Vagina (tissue), 2 donors: ENCODE measurements around the gene HTR3C. TPM values are rescaled to one million over a fixed set of nuclear protein-coding genes. Genes with fewer than 3 reads are reported as not detected.
"Not testable (repeated sequence)": the region's sequence is repeated elsewhere in the genome, so short reads cannot be mapped to it uniquely, and the experiment has no call there.

Source experiments
- DNase-seq, 2 donors: peaks; one replicate each; pipeline ENCODE4 v3.0.0-alpha.2; 2017; ENCODE audit errors: extremely low spot score in 2 of 2
- H3K27ac ChIP-seq: fragments of 200-600 bp; sonication (generic); one replicate; pipeline ENCODE4 v1.5.1; 2019
- H3K27me3 ChIP-seq: fragments of 200-600 bp; sonication (generic); one replicate; pipeline ENCODE4 v1.5.1; 2019
- H3K36me3 ChIP-seq, 2 donors: fragments of 200-600 bp; sonication (generic); one replicate each; pipeline ENCODE4 v1.5.1; 2017 to 2019
- H3K4me1 ChIP-seq: fragments of 200-600 bp; sonication (generic); one replicate; pipeline ENCODE4 v1.5.1; 2019
- H3K4me3 ChIP-seq, 2 donors: fragments of 200-600 bp; sonication (generic); 1 replicate in 1 of 2; 2 replicates in 1 of 2; pipeline ENCODE4 v1.5.1; 2016 to 2019
- H3K9me3 ChIP-seq: fragments of 200-600 bp; sonication (generic); one replicate; pipeline ENCODE4 v1.5.1; 2019
- POLR2A ChIP-seq, 2 donors: fragments of 450-650 bp; IDR thresholded peaks; one replicate each; pipeline ENCODE4 v1.6.1; 2017; ENCODE audit warnings: antibody characterized with exemption in 2 of 2, mild to moderate bottlenecking in 2 of 2, moderate library complexity in 2 of 2
- POLR2AphosphoS5 ChIP-seq, 2 donors: sonication (generic); formaldehyde crosslinking; IDR thresholded peaks; one replicate each; pipeline ENCODE4 v1.9.0; 2017; ENCODE audit warnings: antibody characterized with exemption in 2 of 2, mild to moderate bottlenecking in 2 of 2, low read depth in 1 of 2; ENCODE audit not compliant: insufficient read depth in 1 of 2
- intact Hi-C: fragments of 100-400 bp; cut with DNase I; formaldehyde crosslinking; loops from one replicate; pipeline ENCODE4 v1.15.1; 2023
- total RNA-seq: library from RNA; depleted of rRNA; stranded (reverse); fragments of >200 nt; gene quantifications from one replicate; pipeline ENCODE4 v1.2.3, GENCODE V29; 2016
- TF ChIP-seq, protein P1 (sequence below), 3 experiments: fragments of 450-650 bp in 2 of 3; fragments of 200-600 bp in 1 of 3; sonication (generic) in 1 of 3; IDR thresholded peaks; one replicate each; pipeline ENCODE4 v1.5.1; 2017 to 2019; ENCODE audit warnings: antibody characterized with exemption in 3 of 3, mild to moderate bottlenecking in 2 of 3, moderate library complexity in 2 of 3

Gene HTR3C
- total RNA-seq, 1 donor from 2014 or later, result not detected

DNA sequence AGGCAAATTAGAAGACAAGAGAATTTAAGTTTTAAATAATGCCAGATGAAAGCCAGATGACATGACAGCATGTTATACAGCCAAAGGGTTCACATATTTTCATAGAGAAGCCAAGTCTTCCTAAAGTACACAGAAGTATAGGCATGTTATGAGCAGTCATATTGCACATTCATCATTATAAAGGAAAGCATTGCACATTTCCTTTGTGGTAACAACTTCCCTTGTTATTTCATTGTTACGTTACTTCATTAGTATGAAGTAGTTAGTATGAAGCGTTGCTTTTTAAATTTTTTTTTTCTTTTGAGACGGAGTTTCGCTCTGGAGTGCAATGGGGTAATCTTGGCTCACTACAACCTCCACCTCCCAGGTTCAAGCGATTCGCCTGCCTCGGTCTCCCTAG lies 30.5 kb upstream of the HTR3C start:
- no peak for TF ChIP-seq POLR2A (IDR thresholded peaks at IDR 0.05)
- TF ChIP-seq, protein P1, sequence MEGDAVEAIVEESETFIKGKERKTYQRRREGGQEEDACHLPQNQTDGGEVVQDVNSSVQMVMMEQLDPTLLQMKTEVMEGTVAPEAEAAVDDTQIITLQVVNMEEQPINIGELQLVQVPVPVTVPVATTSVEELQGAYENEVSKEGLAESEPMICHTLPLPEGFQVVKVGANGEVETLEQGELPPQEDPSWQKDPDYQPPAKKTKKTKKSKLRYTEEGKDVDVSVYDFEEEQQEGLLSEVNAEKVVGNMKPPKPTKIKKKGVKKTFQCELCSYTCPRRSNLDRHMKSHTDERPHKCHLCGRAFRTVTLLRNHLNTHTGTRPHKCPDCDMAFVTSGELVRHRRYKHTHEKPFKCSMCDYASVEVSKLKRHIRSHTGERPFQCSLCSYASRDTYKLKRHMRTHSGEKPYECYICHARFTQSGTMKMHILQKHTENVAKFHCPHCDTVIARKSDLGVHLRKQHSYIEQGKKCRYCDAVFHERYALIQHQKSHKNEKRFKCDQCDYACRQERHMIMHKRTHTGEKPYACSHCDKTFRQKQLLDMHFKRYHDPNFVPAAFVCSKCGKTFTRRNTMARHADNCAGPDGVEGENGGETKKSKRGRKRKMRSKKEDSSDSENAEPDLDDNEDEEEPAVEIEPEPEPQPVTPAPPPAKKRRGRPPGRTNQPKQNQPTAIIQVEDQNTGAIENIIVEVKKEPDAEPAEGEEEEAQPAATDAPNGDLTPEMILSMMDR (IDR thresholded peaks at IDR 0.05), result no peak
- peaks cover 4% of the 10 kb centered on the region for H3K4me1 ChIP-seq
- H3K27ac ChIP-seq, result no peak overlapping the region
- H3K4me3 ChIP-seq, result no peak overlapping the region
- no peaks in the 10 kb centered on the region for H3K36me3 ChIP-seq
- H3K9me3 ChIP-seq, result no peaks in the 10 kb centered on the region
- intact Hi-C loops, result no loop called here
- no peaks in the 10 kb centered on the region for H3K27me3 ChIP-seq
- DNase-seq, result no peak

DNA sequence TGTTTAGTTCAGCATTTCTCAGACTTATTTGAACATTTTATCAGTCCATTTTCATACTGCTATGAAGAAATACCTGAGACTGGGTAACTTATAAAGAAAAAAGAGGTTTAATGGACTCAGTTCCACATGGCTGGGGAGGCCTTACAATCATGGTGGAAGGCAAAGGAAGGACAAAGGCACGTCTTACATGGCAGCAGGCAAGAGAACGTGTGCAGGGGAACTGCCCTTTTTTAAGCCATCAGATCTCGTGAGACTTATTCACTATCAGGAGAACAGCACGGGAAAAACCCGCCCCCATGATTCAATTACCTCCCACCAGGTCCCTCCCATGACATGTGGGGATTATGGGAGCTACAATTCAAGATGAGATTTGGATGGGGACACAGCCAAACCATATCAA lies 27.6 kb upstream of the HTR3C start:
- intact Hi-C loops, DNase-seq, H3K27me3 ChIP-seq, H3K4me1 ChIP-seq, H3K36me3 ChIP-seq, H3K4me3 ChIP-seq, H3K27ac ChIP-seq, H3K9me3 ChIP-seq: not testable (repeated sequence)

DNA sequence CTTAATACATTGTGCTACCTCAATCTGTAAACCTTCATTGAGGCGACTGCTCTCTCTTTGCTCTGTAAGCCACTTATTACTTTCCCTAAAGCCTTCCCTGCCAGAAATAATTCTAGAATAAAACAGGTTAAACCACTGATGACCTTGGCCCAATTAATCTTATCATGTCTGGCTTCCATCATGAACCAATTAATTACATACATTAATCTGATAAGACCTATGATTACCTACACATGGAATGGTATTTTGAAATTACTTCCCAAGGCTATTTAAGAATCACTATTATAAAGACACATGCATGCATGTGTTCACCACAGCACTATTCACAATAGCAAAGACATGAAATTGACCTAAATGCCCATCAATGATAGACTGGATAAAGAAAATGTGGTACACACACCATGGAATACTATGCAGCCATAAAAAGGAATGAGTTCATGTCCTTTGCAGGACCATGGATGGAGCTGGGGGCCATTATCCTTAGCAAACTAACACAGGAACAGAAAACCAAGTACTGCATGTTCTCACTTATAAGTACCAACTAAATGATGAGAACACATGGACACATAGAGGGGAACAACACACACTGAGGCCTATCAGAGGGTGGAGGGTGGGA lies 24.5 kb upstream of the HTR3C start:
- H3K4me3 ChIP-seq, H3K27ac ChIP-seq, H3K36me3 ChIP-seq, H3K27me3 ChIP-seq, intact Hi-C loops, DNase-seq, H3K9me3 ChIP-seq, H3K4me1 ChIP-seq: not testable (repeated sequence)

DNA sequence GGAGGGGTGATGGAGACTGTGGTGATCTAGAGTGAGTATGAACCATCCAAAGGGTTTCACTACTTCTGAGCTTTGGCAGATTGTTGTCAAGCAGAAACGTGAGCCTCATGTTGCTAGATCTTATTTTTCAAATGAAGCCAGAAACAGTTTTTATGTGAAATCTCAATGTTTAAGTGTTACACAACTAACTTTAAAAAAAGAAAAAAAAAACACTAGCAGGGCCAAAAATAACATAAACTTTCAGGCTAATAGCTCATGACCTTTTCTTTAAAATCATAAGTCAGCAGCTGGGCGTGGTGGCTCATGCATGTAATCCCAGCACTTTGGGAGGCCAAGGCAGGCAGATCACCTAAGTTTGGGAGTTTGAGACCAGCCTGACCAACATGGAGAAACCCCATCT lies 23.4 kb upstream of the HTR3C start:
- intact Hi-C loops, result no loop called here
- no peaks in the 10 kb centered on the region for H3K4me1 ChIP-seq
- H3K27me3 ChIP-seq, result no peaks in the 10 kb centered on the region
- H3K4me3 ChIP-seq, result no peak overlapping the region
- no peak for DNase-seq
- H3K9me3 ChIP-seq, result no peaks in the 10 kb centered on the region
- TF ChIP-seq, protein P1 (IDR thresholded peaks at IDR 0.05), result no peak
- TF ChIP-seq POLR2AphosphoS5 (IDR thresholded peaks at IDR 0.05; ENCODE audit: insufficient read depth in 1 of 2, low read depth in 1 of 2), result no peak
- H3K27ac ChIP-seq, result no peak overlapping the region
- no peaks in the 10 kb centered on the region for H3K36me3 ChIP-seq

DNA sequence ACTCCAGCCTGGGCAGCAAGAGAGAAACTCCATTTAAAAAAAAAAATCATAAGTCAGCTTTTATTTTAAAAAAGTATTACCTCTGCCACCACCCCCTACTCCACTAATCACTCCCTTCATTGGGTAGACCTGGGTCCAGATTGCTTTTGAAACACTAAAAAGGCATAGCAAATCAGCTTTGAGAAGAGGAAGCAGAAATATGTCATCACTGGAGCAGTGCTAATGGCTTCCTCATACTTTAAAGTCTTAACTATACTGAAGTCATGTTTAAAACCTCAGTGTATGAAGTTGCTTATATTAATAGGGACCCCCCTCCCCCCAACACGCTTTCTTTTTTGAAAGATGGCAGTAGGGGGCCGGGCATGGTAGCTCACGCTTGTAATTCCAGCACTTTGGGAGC lies 22.3 kb upstream of the HTR3C start:
- no peaks in the 10 kb centered on the region for H3K36me3 ChIP-seq
- no peaks in the 10 kb centered on the region for H3K27me3 ChIP-seq
- DNase-seq, result no peak
- no peaks in the 10 kb centered on the region for H3K9me3 ChIP-seq
- no peaks in the 10 kb centered on the region for H3K4me1 ChIP-seq
- TF ChIP-seq, protein P1 (IDR thresholded peaks at IDR 0.05), result no peak
- TF ChIP-seq POLR2A (IDR thresholded peaks at IDR 0.05) (no peak), POLR2AphosphoS5 (IDR thresholded peaks at IDR 0.05; ENCODE audit: insufficient read depth in 1 of 2, low read depth in 1 of 2) (no peak)
- no peak overlapping the region for H3K27ac ChIP-seq
- intact Hi-C loops, result no loop called here
- H3K4me3 ChIP-seq, result no peak overlapping the region

DNA sequence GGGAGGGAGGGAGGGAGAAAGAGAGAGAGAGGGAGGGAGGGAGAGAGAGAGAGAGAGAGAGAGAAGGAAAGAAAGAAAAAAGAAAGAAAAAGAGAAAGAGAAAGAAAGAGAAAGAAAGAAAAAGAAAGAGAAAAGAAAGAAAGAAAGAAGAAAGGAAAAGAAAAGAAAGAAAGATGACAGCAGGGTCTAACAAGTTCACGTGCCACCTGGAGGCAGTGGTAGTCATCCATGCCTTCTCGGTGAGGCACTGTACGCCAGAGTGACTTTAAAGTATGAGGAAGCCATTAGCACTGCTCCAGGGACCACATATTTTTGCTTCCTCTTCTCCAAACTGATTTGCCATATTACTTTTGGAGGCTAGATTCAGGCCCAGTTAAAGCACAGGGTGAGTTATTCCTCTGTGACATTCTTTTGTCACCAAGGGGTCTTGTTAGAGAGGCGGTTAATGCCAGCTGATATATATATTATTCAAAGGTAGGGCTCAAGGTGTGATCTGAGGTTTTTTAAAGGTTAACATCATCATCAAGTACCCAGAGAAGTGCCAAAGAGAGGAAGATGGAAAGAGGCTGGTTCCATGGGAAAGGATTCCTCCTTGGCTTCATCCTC lies 21.6 kb upstream of the HTR3C start, which contains the start of gene HTR3D:
Gene HTR3D, plus strand, starts transcription at position 556 of the 606 bp plus-strand sequence. Its CDS starts 0 bp downstream, at position 556.
- Histone ChIP-seq H3K27ac (no peak within 1 kb of the TSS), H3K4me3 (no peak within 1 kb of the TSS), H3K36me3 (no peaks in the 10 kb centered on the region), H3K4me1 (no peaks in the 10 kb centered on the region), H3K27me3 (no peaks in the 10 kb centered on the region), H3K9me3 (no peaks in the 10 kb centered on the region)
- DNase-seq, result no peak
- TF ChIP-seq POLR2AphosphoS5 (IDR thresholded peaks at IDR 0.05; ENCODE audit: insufficient read depth in 1 of 2, low read depth in 1 of 2) (no peak), POLR2A (IDR thresholded peaks at IDR 0.05) (no peak)
- TF ChIP-seq, protein P1 (IDR thresholded peaks at IDR 0.05), result no peak
- intact Hi-C loops, result no loop called here
